Muscle layer of colon (tissue), 2 donors: Measurements from ENCODE around the gene MMADHC.

Source experiments
- H3K27ac ChIP-seq: one replicate; pipeline ENCODE4 v1.7.0; 2013; ENCODE audit warnings: low read depth, mild to moderate bottlenecking, low read length, moderate library complexity
- H3K27me3 ChIP-seq, 2 donors: one replicate each; pipeline ENCODE4 v1.7.0; 2013; ENCODE audit warnings: low read length in 2 of 2, mild to moderate bottlenecking in 2 of 2; ENCODE audit not compliant: insufficient read depth in 2 of 2, control insufficient read depth in 1 of 2
- H3K36me3 ChIP-seq: one replicate; pipeline ENCODE4 v1.7.0; 2013; ENCODE audit warnings: mild to moderate bottlenecking, low read length; ENCODE audit not compliant: insufficient read depth
- H3K4me1 ChIP-seq: one replicate; pipeline ENCODE4 v1.7.0; 2013; ENCODE audit warnings: mild to moderate bottlenecking, low read length; ENCODE audit not compliant: insufficient read depth
- H3K4me3 ChIP-seq, 2 donors: one replicate each; pipeline ENCODE4 v1.7.0; 2013; ENCODE audit warnings: low read length in 2 of 2, low read depth in 1 of 2, mild to moderate bottlenecking in 1 of 2, moderate library complexity in 1 of 2
- H3K9ac ChIP-seq: one replicate; pipeline ENCODE4 v1.7.0; 2013; ENCODE audit warnings: low read length
- H3K9me3 ChIP-seq: one replicate; pipeline ENCODE4 v1.7.0; 2013; ENCODE audit warnings: mild to moderate bottlenecking, low read length
- donor health status: abdominal sarcoma.
- donor health status: Adenocarcinoma of cecum.

MMADHC gene

DNA sequence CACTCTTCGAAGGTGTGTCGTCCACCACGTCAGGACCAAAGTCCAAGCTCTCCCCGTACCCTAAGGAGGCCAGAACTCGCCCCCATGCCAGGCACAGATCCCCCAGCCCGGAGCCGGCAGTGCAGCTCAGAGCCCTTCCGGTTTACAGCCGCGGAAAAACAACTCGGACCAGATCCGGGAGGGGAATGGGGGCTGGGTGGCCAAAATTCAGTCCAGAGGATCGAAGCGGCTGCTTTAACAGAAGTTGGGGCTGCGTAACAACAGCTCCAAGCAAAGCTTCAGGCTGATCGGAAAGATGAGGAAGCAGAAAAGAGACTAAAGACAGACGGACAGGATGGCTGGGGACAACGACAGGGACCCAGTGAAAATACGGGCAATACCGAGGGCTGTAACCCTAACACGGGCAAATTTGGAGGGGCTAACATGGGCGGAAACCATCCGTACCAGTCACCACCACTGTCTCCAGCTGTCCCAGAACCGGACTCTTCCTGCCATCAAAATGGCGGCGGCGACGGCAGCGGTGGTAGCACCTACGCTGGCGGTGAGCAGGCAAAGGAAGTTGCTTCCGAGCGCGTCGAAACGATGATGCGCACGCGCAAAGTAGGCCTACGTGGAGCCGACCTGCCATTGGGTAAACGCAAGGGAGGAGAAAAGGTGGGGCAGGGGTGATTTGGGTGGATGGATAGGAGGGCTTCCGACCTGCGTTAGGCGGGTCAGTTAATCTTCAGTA, at the start of gene MMADHC:
MMADHC (minus strand) TSS at position 556 of the 730 bp plus-strand sequence. CDS start 678 bp downstream, outside the sequence.
- Histone ChIP-seq H3K27ac (peak within 1 kb of the TSS; percentile 93), H3K9me3 (no peaks in the 10 kb centered on the region), H3K27me3 (no peaks in the 10 kb centered on the region), H3K4me3 (peak within 1 kb of the TSS; percentile 94 to 99), H3K4me1 (peaks cover 33% of the 10 kb centered on the region), H3K9ac (peak within 1 kb of the TSS; percentile 97), H3K36me3 (peaks cover 7% of the 10 kb centered on the region)

- Histone ChIP-seq H3K36me3 (no peaks in the 10 kb centered on the region), H3K27ac (no peak overlapping the region), H3K27me3 (no peaks in the 10 kb centered on the region), H3K9ac (no peak overlapping the region), H3K4me3 (no peak overlapping the region), H3K9me3 (no peaks in the 10 kb centered on the region), H3K4me1 (no peaks in the 10 kb centered on the region)
Measured at GRCh38 chr2:149634103-149634502, 46.5 kb upstream of the MMADHC start.

GRCh38 chr2:149630445-149630844, 42.9 kb upstream of the MMADHC start:
- Histone ChIP-seq H3K9me3 (no peaks in the 10 kb centered on the region), H3K36me3 (no peaks in the 10 kb centered on the region), H3K9ac (no peak overlapping the region), H3K27ac (no peak overlapping the region), H3K4me1 (no peaks in the 10 kb centered on the region), H3K27me3 (no peaks in the 10 kb centered on the region), H3K4me3 (no peak overlapping the region)

- H3K36me3 ChIP-seq: no peaks in the 10 kb centered on the region
- H3K9ac ChIP-seq: no peak overlapping the region
- H3K4me1 ChIP-seq: no peaks in the 10 kb centered on the region
- no peaks in the 10 kb centered on the region for H3K27me3 ChIP-seq
- H3K4me3 ChIP-seq: no peak overlapping the region
- H3K27ac ChIP-seq: no peak overlapping the region
- H3K9me3 ChIP-seq: no peaks in the 10 kb centered on the region
Measured at GRCh38 chr2:149629026-149629425, 41.5 kb upstream of the MMADHC start.

DNA sequence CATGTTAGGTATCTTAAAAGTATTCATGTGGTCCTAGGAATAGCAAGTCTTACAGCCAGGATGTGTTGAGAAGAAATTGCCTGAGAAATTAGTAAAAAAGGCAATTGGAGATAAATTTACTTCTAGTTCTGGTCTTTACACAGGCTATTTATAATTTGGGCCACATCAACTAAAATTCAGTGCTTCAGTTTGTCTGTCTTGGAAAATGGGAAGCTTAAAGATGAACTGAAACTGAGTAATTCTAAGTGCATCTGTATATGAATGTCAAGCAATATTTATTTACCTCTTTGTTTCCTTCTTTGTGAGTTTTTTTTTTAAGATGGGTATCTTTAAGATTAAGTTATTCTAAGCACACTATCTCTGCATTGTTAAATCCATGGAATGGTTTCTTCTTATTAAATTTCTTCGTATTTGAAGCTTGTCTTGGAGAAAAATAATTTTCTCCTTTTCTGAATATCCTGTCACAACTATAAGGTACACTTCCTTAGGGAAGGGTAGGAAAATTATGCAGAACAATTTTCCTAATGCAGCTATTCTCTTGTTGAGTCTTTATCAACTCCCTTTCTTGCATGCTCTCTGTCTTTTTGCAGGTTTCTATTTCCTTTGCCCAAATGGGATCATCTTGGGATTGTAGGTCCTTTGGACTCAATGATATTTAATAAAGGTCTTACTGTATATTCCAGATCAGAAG, 39.7 kb upstream of the MMADHC start:
- no peaks in the 10 kb centered on the region for H3K36me3 ChIP-seq
- H3K9ac ChIP-seq: no peak overlapping the region
- no peaks in the 10 kb centered on the region for H3K27me3 ChIP-seq
- H3K27ac ChIP-seq: no peak overlapping the region
- no peaks in the 10 kb centered on the region for H3K9me3 ChIP-seq
- H3K4me3 ChIP-seq: no peak overlapping the region
- no peaks in the 10 kb centered on the region for H3K4me1 ChIP-seq

DNA sequence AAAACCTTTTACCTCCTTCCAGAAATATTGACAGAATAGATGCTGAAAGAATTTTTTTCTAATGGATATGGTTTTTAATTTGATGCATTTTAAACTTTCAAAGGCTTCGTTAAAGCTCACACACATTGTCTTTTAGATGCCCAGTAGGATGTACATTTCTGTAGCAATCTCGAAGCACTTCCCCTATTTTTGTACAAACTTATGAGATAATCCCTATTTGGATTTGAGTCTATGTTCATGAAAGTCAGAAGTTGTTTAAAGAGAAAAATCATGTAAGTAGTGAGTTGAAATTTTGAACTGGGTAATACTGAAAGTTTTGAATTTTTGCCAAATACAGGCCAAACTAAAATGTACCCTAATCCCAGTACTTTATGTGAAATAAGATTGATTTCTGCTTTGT, 38.1 kb upstream of the MMADHC start:
- no peaks in the 10 kb centered on the region for H3K9me3 ChIP-seq
- H3K27me3 ChIP-seq: no peaks in the 10 kb centered on the region
- H3K4me3 ChIP-seq: no peak overlapping the region
- no peak overlapping the region for H3K9ac ChIP-seq
- H3K27ac ChIP-seq: no peak overlapping the region
- no peaks in the 10 kb centered on the region for H3K36me3 ChIP-seq
- no peaks in the 10 kb centered on the region for H3K4me1 ChIP-seq

GRCh38 chr2:149625271-149625670, 37.7 kb upstream of the MMADHC start:
- H3K27ac ChIP-seq: no peak overlapping the region
- no peaks in the 10 kb centered on the region for H3K27me3 ChIP-seq
- H3K36me3 ChIP-seq: no peaks in the 10 kb centered on the region
- H3K9ac ChIP-seq: no peak overlapping the region
- H3K4me1 ChIP-seq: no peaks in the 10 kb centered on the region
- H3K9me3 ChIP-seq: no peaks in the 10 kb centered on the region
- H3K4me3 ChIP-seq: no peak overlapping the region

- Histone ChIP-seq H3K9ac (no peak overlapping the region), H3K4me3 (no peak overlapping the region), H3K9me3 (no peaks in the 10 kb centered on the region), H3K27ac (no peak overlapping the region), H3K27me3 (no peaks in the 10 kb centered on the region), H3K4me1 (no peaks in the 10 kb centered on the region), H3K36me3 (no peaks in the 10 kb centered on the region)
Measured at GRCh38 chr2:149622343-149622742, 34.8 kb upstream of the MMADHC start.

DNA sequence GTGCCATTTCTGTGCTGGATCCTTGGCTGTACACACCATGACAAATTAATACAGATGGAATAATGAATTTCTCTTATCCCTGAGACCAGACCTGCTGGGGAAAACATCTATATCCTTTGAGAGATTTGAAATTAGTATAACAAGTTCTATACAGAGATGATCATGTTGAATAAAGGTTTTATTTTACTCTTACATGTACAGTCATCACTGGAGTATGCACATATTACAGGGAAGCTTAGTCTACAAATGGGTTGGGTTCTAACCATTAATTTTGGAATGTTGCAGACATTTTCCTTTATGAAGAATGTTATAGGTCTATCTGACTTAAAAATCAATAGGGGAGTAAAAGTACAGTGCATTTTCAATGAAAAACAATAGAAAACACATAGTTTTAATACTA, 29.9 kb upstream of the MMADHC start:
- H3K4me3 ChIP-seq: no peak overlapping the region
- no peaks in the 10 kb centered on the region for H3K4me1 ChIP-seq
- H3K9ac ChIP-seq: no peak overlapping the region
- no peak overlapping the region for H3K27ac ChIP-seq
- H3K27me3 ChIP-seq: no peaks in the 10 kb centered on the region
- no peaks in the 10 kb centered on the region for H3K9me3 ChIP-seq
- H3K36me3 ChIP-seq: no peaks in the 10 kb centered on the region

DNA sequence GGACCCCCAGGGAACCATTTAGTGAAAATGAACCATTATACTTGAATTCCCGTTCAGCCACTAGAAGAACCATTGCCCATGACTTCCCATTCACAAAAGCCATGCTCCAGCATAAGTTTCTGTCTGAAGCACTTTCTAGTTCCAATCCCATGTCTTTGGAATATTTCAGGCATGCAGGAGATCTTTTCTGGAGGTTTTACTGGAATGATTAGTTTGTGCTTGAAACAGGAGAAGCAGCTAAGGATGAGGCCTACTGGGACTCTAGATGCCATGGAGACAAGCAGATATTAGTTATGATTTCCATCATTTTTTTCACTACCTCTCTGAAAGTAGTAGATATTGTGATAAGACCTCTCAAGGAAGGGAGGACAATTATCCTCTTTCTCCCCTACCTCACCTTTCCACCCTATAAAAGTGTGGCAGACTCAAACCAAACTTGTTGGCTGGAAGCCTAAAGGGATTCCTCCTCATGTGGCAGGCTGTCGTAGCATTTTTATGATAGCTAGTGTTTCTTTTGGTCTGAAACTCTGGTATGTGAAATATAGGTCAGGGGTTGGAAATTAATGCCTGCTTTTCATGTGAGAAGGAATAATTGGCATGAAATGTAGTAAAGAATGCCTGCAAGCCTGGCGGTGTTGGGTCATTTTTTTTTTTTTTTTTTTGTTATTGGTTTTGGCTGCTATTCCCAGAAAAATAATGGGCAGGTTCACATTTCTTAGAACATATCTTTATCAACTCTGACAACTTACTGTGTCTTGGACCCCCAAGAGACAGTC, 29.3 kb upstream of the MMADHC start:
- no peaks in the 10 kb centered on the region for H3K27me3 ChIP-seq
- H3K9me3 ChIP-seq: no peaks in the 10 kb centered on the region
- no peak overlapping the region for H3K27ac ChIP-seq
- H3K36me3 ChIP-seq: no peaks in the 10 kb centered on the region
- peaks cover 5% of the 10 kb centered on the region for H3K4me1 ChIP-seq
- H3K9ac ChIP-seq: no peak overlapping the region
- no peak overlapping the region for H3K4me3 ChIP-seq

DNA sequence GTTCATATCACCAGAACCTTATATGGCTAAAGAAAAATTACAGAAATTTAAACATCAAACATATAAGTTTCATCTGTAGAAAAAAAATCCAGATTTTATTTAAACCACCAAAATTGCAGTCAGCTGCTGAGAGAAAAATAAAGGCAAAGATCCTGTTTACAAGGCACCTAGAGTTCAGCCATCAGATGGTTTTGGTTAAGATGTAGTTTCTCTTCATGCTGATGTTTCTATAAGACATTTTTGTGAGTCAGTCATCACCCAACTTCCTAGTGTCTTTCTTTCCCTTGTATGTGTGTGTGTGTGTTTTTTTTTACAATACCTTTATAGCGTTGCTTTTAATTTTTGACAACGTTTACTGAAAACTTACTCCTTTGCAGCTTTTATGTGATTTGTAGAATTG, 26.1 kb upstream of the MMADHC start:
- H3K27ac ChIP-seq: no peak overlapping the region
- H3K36me3 ChIP-seq: no peaks in the 10 kb centered on the region
- H3K9me3 ChIP-seq: no peaks in the 10 kb centered on the region
- H3K27me3 ChIP-seq: no peaks in the 10 kb centered on the region
- H3K9ac ChIP-seq: no peak overlapping the region
- no peak overlapping the region for H3K4me3 ChIP-seq
- H3K4me1 ChIP-seq: peaks cover 7% of the 10 kb centered on the region
